HG03159 (cell line): Measurements from ENCODE around the gene AP1M2.

Experiments
- ATAC-seq: cut with Tn5 transposase; IDR thresholded peaks from one replicate; pipeline ENCODE4 v1.9.1; 2021; ENCODE audit warnings: mild to moderate bottlenecking, moderate library complexity; ENCODE audit not compliant: unreplicated experiment

Gene AP1M2

DNA sequence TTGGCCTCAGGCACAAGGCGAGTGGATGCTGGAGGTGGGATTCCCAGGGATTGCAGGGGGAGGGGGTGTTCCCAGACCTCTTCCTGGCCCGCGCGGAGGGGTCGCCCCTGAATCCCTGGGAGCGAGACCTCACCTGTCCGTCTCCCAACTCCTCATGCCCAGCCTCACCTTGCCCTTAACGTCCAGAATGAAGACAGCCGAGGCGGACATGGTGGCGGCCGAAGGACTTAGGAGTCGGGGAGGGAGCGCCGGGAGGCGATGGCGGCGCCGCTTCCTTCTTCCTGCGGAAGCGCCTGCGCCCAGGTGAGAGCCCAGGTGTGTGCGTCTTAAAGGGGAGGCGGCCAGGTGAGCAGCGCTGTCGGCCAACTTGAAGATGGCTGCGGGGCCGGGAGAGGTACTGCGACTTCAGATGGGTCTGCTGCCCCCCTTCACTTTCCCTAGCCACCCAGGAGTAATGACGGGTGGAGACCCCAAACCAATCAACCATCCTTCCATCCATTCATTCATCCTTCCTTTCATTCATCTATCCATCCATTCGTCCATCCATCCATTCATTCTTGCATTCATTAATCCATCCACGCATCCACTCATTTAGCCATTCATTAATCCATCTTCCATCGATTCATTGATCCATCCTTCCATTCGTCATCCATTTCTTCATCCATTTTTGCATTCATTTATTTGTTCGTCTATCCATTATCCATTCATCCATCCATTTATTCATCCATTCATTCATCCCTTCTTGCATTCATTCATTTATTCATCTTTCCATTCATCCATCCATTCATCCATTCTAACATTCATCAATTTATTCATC lies at the start of gene AP1M2:
TSS of gene AP1M2 (minus strand) at position 291 of the 817 bp plus-strand sequence. CDS start at position 210, 81 bp downstream.
- no peak for ATAC-seq

DNA sequence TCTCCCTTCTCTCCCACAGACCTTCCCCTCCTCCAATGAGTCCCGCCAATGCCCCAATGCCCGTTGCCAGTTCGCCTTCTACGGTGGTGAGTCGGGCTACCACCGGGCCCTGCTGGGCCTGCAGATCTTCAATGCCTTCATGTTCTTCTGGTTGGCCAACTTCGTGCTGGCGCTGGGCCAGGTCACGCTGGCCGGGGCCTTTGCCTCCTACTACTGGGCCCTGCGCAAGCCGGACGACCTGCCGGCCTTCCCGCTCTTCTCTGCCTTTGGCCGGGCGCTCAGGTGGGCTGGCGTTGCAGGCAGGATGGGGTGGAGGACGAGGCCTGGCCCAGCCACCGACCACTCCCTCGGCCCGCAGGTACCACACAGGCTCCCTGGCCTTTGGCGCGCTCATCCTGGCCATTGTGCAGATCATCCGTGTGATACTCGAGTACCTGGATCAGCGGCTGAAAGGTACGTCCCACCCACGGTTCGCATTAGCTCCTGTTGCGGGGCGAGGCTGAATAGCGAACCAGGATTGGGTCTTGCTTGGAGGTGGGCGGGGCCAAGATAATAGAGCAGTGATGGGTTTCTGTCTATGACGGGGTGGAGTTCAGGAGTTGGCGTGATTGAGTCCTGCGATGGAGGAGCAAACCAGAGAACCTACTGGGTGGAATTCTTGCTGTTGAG lies 49.3 kb upstream of the AP1M2 start:
- ATAC-seq = no peak

DNA sequence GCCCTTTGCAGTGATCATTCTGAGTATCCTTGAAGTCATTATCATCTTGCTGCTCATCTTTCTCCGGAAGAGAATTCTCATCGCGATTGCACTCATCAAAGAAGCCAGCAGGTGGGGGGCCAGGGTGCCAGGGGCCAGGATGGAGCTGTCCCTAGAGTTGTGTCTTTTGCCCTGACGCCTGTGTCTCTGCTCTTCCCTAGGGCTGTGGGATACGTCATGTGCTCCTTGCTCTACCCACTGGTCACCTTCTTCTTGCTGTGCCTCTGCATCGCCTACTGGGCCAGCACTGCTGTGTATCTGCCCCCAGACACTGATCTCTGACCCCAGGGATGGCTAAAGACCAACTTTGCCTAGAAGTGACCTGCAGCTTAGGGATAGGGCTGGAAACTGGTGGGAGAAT lies 47.9 kb upstream of the AP1M2 start:
- no peak for ATAC-seq

DNA sequence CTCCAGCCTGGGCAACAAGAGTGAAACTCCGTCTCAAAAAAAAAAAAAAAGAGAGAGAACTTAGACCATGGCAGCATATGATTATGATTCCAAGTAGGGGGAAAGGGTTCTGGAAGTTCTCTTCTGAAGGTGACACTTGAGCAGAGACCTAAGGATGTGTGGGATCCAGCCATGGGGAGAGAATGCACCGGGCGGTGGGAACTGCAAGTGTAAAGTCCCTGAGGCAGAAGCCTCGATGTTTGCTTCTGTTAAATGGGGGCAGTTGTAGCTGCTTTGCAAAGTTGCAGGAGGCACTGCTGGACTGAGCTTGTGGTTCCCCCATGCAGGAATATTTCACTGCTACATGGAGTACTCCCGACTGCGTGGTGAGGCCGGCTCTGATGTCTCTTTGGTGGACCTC lies 47.3 kb upstream of the AP1M2 start:
- ATAC-seq = no peak

DNA sequence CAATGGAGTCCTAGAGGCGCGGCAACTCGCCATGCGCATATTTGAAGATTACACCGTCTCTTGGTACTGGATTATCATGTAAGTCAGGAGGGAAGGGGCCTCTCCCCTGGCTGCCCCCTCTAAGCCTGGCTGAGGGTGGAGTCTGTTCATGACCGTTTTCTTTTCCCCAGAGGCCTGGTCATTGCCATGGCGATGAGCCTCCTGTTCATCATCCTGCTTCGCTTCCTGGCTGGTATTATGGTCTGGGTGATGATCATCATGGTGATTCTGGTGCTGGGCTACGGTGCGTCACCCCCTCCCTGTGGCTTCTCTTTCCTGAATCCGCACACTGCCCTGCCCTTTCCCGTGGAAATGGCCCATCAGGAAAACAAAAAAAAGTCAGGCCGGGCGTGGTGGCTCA lies 44.8 kb upstream of the AP1M2 start:
- no peak for ATAC-seq

DNA sequence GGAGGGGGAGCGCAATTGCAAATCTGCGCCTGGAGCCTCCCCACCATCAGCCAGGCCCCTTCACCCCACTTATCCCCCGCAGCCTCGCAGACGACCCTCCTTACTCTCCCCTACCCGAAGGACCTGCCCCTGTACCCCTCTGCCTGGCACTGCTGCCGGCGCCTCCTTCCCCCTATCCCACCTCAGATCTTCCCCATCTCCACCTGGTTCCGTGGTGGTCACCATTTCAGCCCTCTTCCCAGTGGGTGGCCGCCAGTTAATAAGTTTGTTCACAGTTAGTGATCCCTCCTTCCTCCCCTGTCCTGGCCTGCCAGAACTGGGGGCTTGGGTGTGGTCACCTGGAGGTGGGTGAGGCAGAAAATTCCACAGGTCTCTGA lies 38.6 kb upstream of the AP1M2 start:
- ATAC-seq = no peak

DNA sequence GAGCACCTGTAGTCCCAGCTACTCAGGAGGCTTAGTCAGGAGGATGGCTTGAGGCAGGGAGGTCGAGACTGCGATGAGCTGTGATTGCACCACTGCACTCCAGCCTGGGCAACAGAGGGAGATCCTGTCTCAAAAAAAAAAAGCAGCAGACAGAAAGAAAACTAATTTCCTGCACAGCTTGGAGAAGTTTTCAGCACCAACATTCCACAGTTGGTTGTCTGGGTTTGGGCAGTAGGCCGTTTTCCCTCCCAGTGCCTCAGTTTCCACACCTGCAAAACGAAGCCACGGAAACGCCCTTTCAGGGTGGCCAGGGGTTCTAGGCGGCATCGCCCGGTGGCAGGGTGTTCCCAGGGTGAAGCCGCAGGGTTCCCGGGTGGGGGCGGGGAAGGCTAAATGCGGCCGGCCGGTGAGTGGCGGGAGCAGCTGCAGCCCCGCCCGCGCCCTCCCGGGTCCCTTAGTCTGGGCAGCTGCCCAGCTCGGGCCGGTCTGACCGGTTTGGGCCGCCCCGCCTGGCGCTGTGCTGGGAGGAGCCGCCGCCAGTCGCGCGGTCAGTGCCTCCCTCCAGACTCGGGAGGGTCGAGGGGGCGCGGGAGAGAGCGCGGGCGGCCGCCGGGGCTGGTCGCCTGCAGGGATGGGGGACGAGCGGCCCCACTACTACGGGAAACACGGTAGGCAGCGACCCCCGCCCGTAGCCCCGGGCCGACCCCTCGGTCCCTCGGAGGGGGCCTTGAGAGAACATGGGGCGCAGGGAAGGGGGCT lies 38.1 kb upstream of the AP1M2 start, which contains the start of gene SLC44A2:
TSS of gene SLC44A2 (plus strand) at position 551 of the 759 bp plus-strand sequence. CDS start at position 632, 81 bp downstream.
- ATAC-seq = no peak

DNA sequence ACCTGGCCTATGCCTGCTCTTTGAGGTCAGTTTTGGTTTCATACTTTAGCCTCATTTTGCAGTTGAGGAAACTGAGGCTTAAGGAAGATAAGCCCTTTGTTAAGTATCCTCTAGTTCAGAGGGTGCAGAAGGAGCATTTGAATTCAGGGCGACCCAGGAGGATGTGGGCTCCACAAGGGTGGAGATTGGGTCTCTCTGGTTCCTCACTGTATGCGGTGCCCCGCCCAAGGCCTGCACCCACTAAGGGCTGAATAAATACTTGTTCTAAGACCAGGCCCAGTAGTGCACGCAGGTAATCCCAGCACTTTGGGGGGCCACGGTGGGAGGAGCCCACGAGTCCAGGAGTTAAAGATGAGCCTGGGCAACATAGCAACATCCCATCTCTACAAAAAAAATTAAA lies 37.5 kb upstream of the AP1M2 start:
- ATAC-seq = no peak

DNA sequence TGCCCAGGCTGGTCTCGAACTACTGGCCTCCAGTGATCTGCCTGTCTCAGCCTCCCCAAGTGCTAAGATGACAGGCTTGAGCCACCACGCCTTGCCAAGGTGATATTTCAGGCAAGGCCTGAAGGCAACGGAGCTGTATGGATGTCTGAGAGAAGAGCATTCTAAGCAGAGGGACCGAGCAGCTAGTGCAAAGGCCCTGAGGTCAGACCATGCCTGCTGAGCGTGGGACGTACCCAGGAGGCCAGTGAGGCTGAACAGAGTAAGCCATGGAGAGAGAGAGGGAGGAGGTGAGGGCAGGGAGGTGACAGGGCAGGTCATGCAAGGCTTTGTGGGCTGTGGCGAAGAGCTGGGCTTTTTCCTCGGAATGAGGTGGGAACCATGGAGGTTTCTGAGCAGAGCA lies 34.9 kb upstream of the AP1M2 start:
- ATAC-seq = no peak

DNA sequence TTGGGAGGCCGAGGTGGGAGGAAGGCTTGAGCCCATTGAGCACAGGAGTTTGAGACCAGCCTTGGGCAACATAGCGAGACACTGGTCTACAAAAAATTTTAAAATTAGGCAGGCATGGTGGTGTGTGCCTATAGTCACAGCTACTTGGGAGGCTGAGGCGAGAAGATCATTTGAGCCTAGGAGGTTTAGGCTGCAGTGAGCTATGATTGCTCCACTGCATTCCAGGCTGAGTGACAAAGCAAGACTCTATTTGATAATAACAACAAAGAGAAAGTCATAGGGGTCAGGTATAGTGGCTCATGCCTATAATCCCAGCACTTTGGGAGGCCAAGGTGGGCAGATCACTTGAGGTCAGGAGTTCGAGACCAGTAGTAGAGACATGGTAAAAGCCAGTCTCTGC lies 33.7 kb upstream of the AP1M2 start:
- ATAC-seq = no peak

DNA sequence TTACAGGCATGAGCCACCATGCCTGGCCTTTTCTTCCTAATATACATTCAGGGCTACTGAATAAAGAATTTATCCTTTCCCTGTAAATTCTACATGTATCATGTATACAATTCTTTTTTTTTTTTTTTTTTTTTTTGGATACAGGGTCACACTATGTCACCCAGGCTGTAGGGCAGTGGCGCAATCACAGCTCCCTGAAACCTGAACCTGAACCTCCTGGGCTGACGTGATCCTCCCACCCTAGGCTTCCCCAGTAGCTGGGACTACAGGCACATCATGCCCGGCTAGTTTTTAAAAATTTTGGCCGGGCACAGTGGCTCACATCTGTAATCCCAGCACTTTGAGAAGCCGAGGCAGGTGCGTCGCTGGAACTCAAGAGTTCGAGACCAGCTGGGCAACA lies 31.7 kb upstream of the AP1M2 start:
- ATAC-seq = no peak

DNA sequence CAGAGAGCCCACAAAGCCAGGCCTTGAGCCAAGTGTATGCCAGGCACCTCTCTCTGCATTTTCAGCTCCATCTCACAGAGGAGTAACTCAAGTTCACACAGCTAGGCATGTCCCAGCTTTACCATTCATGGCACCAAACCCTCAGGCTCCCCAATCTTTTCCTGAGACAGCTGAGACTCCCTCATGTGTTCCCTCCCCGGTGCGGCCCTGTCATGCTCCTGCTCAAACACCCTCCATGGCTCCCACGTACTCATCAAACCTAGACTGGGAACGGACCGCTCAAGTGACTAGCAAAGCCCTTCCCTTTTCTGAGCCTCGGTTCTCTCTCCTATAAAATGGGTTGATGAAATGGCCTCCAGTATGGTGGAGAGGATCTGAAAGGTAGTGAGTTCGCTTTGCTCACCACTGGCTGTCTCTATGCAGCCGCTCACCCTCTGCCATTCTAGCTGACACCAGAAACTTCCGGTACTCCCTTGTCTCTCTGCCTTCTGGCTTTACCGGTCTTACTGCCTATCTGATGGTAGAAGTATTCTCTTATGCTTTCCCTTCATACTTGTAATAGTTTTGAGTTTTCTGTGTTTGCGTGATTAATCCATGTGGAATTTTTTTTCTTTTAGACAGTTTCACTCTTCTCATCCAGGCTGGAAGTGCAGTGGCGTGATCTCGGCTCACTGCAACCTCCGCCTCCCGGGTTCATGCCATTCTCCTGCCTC lies 30.5 kb upstream of the AP1M2 start:
- no peak for ATAC-seq

DNA sequence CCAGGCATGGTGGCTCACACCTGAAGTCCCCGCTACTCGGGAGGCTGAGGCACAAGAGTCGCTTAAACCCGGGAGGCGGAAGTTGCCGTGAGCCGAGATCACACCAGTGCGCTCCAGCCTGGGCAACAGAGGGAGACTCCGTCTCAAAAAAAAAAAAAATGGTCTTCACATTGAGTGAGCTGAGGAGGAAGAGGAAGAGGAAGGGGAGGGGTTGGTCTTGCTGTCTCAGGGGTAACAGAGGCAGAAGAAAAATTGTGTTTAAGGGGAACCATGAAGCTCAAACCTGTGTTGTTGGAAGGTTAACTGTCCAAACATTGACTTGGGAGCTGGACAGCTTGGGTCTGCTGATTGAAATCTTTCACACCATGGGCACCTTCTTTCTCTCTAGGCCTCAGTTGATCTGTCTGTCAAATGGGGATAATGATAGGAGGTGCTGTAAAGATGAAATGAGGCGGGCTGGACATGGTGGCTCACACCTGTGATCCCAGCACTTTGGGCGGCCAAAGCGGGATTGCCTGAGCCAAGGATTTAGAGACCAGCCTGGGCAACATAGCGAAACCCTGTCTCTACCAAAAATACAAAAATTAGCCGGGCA lies 28.4 kb upstream of the AP1M2 start:
- no peak for ATAC-seq

DNA sequence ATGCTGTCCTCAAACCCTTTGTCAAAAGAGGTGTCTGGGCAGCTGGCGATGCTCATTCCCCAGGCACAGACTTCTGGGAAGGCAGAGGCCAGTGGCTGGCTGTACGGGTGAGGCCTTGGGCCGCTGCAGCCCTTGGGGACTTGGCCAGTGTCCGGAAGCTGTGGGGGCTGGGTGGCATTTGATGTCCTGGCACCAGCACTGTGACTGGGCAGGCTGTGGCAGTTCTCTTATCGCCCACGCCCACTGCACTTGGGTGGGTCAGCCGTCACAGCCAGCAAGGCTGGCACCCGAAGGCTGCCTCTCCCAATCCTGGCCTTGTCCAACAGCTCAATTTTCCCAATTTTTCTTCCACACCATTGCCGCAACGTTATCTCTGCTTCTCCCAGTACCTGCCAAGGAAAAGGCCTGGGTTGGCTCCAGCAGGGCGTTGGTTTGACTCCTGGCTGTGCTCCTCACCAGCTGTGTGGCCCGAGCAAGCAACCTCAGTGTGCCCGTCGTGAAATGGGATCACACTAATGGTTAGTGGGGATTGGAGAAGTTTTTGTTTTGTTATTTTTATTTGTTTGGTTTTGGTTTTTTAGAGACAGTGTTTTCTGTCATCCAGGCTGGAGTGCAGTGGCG lies 25.5 kb upstream of the AP1M2 start:
- ATAC-seq = no peak

DNA sequence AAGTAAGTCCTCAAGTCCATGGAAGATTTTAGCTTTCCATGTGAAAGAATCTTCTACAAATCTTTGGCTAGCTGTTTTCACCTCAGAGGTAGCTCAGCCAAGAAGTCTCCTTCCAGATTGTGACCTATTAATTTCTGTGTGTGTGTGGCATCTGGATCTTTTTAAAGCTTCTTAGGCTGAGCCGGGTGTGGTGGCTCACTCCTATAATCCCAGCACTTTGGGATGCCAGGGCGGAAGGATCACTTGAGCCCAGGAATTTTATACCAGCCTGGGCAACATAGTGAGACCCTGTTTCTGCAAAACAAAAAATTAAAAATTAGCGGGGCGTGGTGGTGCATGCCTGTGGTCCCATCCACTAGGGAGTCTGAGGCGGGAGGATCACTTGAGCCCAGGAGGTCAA lies 24.8 kb upstream of the AP1M2 start:
- no peak for ATAC-seq

DNA sequence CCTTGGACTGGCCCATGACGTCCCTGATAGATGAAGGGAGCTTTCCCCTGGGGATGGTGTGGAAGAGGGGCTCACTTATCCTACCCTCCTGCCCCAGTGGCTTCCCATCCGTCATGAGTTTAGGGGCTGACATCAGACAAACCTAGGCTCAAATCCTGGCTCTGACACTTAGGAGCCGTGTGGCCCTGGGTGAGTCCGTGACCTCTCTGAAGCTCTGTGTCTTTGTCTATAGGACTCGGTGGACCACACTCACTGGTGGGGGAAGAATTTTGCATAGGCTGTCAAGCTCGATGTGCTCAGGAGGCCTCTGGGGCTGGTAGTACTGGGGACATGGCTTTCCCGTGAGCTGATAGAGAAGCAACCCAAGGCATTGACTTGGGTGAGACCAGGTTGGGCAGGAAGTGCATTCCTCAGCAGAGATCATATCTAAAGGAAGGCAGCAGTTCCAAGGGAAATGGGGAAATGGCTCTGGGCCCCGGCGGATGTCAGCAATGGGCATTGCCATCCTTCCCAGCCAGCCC lies 17.4 kb upstream of the AP1M2 start:
- ATAC-seq = peak; percentile 11

DNA sequence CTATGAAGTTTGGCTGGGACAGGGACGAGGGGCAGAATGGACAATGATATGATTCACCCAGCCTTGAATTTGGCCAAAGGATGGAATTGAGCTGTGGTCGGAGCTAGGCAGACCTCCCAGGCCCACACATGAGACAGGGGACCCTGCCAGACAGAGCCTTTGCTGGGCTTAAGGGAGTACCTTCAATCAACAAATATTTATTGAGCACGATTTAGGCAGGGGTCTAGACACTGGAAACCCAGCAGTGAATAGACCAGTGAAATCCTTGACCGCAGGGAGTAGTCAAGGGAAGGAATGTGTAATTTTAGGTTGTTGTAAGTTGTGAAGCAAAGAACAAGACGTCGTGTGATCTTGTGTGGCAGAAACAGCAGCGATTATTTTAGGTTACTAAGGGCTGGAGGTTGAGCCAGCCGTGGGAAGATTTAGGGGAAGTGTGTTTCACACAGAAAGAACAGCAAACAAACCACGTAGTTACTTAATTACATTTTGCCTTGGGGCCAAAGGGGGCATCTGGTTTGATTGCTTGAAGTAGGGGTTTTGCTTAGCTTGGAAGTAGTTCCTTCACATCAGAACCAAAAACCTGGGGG lies 16.9 kb upstream of the AP1M2 start:
- ATAC-seq = peak; percentile 29

DNA sequence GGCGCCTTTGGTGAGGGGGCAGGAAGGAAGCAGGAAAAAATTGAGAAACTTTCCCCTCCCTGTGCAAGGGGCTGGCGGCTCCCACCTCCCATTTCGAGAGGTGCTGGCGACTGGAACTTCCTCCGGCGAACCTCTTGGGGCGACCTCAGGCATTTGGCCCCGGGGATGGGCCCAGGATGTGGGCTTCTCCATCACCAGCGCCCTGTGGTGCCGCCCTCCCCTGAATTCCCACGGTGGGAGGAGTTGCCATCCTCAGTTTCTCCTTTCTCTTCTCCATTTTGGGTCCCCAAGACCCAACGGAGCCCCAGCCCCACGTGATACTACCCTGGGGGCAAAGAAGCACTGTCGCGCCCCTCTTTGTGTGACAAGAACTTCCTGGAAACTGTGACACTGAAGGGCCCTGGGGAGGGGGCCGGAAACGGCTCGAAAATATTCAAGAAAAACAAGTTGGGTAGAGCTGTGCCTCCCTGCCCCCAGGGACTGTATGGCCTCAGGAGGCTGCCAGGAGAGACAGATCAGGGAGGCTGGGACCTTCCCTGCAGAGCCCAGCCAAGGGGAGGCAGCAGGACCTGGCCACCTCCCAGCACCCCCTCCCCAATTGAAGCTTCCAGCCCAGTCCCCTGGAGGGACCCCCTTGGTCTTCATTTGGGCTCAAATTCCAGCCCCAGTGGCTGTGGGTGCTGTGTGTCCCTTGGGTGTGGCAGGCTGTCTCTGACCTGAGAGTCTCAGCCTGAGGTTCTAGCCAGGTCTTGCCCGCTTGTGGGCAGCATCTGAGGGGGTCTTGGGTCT lies 16.2 kb upstream of the AP1M2 start:
- peak; percentile 43 for ATAC-seq
